SJCRH30 (cell line): Measurements from ENCODE around the gene MEAK7. TPM values are rescaled to one million over a fixed set of nuclear protein-coding genes. Genes with fewer than 3 reads are reported as not detected.

Experiments used
- DNase-seq, 2 experiments: peaks; one replicate each; pipeline ENCODE4 v3.0.0-alpha.2; 2015 to 2020
- H3K27ac ChIP-seq: fragments of 250-450 bp; sonication (Bioruptor Pico); 2 replicates; pipeline ENCODE4 v1.5.1; 2020; ENCODE audit warnings: mild to moderate bottlenecking, moderate library complexity
- H3K27me3 ChIP-seq: fragments of 250-450 bp; sonication (Bioruptor Pico); 2 replicates; pipeline ENCODE4 v1.5.1; 2020; ENCODE audit warnings: mild to moderate bottlenecking, moderate library complexity
- H3K36me3 ChIP-seq: fragments of 250-450 bp; sonication (Bioruptor Pico); 2 replicates; pipeline ENCODE4 v1.5.1; 2020; ENCODE audit warnings: mild to moderate bottlenecking, moderate library complexity
- H3K4me1 ChIP-seq: fragments of 250-450 bp; sonication (Bioruptor Pico); 2 replicates; pipeline ENCODE4 v1.5.1; 2020; ENCODE audit warnings: mild to moderate bottlenecking, moderate library complexity
- H3K4me3 ChIP-seq: fragments of 250-450 bp; sonication (Bioruptor Pico); 2 replicates; pipeline ENCODE4 v1.5.1; 2020; ENCODE audit warnings: mild to moderate bottlenecking, moderate library complexity
- H3K9me3 ChIP-seq: fragments of 250-450 bp; sonication (Bioruptor Pico); replicated peaks from 2 replicates; pipeline ENCODE4 v1.5.1; 2020; ENCODE audit warnings: mild to moderate bottlenecking, moderate library complexity
- total RNA-seq: library from RNA; depleted of rRNA; stranded (reverse); fragments of >200 nt; shearing (Covaris generic); gene quantifications from 2 replicates; pipeline ENCODE4 v1.2.3, GENCODE V29; 2014; rRNA removed

Gene MEAK7
- total RNA-seq, 1 experiment from 2014 or later: 5.1 TPM

DNA sequence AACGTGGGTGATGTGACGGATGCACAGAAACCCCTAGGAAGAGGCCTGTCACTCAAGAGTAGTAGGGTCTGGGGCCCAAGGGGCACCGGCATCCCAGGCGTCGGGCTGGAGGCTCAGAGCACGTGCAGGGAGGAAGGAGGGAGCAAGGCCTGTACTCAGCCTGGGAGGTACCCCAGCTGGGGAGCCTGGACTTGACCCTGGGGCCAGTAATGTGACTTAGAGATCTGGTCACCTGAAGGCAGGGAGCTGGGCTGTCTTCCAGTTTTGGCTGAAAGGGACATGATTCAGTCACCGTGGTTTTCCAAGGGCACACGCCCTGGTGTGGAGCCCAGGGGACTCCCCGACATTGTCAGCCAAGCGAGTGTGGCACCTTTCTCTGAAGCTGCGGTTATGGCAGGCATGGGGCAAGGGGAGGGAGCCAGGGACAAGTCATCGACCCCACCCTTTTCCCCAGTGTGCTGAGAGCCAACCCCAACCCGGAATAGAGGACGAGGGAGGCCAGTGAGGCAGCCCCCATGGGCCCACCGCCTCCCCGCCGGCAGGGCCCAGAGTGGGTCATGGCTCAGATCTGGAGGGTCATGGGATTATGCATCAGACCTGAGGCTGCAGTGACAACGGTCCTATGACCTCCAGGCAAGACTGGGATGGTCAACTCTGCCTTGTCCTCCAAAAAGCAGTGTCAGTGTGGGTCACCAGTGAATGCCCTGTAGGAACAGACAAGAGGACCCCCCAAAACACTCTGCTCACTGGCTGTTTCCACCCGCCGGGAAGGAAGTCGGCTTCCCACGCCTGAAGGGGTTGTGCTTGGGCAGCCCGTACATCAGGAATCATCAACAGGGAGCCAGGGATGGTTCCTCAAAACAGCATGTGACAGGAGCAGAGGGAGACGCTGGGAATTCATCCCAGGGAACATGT, 41.9 kb downstream of the MEAK7 start:
- Histone ChIP-seq H3K9me3 (no peaks in the 10 kb centered on the region), H3K27me3 (no peaks in the 10 kb centered on the region), H3K4me3 (no peak overlapping the region), H3K36me3 (peaks cover 2% of the 10 kb centered on the region; the same call in 1 of the 2 replicates), H3K4me1 (peaks cover 11% of the 10 kb centered on the region), H3K27ac (no peak overlapping the region)
- DNase-seq: no peak

DNA sequence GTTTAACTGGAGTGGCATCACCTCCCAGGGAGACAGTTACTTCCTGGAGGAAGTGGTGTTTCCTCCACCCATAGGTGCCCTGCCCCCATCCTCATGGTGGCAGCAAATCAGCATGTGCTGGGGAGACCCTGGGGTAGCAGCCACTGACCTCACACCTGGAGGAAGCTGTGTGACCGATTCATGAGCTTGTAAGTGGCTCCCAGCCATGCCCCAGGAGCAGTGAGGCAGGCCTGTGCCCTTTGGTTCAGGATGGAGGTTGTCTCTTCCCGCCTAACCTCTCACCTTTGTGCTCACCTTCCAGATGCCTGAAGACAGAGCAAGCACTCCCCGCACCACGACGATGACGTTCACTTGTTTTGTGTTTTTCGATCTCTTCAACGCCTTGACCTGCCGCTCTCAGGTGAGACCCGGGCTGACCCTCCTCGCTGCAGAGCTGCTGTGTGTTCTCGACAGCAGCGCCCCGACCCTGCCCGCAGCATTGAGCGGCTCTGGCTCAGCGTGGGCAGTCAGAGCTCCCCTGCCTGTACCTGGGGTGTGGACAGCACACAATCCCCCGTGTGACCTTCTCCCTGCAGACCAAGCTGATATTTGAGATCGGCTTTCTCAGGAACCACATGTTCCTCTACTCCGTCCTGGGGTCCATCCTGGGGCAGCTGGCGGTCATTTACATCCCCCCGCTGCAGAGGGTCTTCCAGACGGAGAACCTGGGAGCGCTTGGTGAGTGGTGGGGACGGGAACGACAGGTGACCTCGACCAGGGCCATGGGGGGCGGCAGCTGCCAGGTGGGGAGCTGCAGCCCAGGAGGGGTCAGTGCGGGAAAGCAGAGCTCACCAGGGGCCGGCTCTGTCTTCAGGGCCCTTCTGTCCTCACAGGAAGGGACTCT, 42.8 kb downstream of the MEAK7 start:
- DNase-seq: no peak
- Histone ChIP-seq H3K9me3 (no peaks in the 10 kb centered on the region), H3K4me1 (peaks cover 11% of the 10 kb centered on the region)

DNA sequence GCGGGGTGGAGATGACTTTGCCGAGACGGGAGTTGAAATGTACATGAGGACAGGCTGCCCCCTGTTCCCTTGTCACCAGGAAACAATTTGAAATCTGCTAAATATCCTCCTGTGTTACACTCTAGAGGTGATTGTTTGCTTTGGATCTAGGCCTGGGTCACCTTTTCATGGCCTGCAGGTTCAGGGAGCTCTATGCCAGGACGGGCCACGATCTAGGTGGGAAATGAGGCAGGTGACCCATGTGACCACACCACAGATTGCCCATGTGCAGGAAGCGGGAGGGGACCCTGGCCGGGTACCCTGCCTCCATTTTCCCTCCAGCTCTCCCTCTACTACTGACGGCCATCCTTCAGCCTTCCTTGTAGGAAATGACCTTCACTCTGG, 43.4 kb downstream of the MEAK7 start:
- Histone ChIP-seq H3K4me3 (peak overlapping the region; percentile 49), H3K9me3 (no peaks in the 10 kb centered on the region), H3K4me1 (peaks cover 11% of the 10 kb centered on the region), H3K27ac (peak overlapping the region; percentile 79), H3K36me3 (peaks cover 2% of the 10 kb centered on the region; the same call in 1 of the 2 replicates), H3K27me3 (no peaks in the 10 kb centered on the region)
- no peak for DNase-seq

More for the DNA sequence above, 42.8 kb downstream of the MEAK7 start:
- Histone ChIP-seq H3K27me3 (no peaks in the 10 kb centered on the region), H3K36me3 (peaks cover 2% of the 10 kb centered on the region; the same call in 1 of the 2 replicates), H3K27ac (peak overlapping the region; percentile 79; the same call in 1 of the 2 replicates), H3K4me3 (no peak overlapping the region)

DNA sequence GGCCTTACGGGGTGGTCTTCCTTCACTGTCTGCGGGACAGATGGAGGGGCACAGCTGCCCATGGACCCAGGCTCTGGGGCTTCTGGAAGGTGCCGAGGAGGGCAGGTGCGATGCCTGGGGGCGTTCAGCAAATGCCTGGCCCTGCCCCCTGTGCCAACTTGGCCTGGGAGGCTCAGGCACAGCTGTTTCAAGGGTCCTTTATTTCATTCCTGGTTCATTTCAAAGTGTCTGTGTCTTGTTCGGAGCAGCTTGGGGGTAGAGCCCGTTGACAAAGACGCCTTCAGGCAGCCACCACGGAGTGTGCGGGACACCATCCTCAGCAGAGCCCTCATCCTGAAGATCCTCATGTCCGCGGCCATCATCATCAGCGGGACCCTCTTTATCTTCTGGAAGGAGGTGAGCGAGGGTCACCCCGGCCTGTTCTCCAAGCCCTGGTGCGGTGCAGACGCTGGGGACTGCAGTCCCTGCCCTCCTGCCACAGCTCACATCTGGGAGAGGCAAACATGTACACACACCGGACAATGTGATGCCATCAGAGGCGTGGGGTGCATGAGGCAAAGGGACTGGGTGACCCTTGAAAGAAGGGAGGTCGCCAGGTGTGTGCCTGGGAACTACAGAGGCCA, 43.9 kb downstream of the MEAK7 start:
- H3K4me1 ChIP-seq: peaks cover 11% of the 10 kb centered on the region
- H3K27ac ChIP-seq: peak overlapping the region; percentile 79
- peaks cover 2% of the 10 kb centered on the region; the same call in 1 of the 2 replicates for H3K36me3 ChIP-seq
- peak overlapping the region; percentile 49 for H3K4me3 ChIP-seq
- no peaks in the 10 kb centered on the region for H3K9me3 ChIP-seq
- peak in 1 of 2 experiments; percentile 93 for DNase-seq
- no peaks in the 10 kb centered on the region for H3K27me3 ChIP-seq

DNA sequence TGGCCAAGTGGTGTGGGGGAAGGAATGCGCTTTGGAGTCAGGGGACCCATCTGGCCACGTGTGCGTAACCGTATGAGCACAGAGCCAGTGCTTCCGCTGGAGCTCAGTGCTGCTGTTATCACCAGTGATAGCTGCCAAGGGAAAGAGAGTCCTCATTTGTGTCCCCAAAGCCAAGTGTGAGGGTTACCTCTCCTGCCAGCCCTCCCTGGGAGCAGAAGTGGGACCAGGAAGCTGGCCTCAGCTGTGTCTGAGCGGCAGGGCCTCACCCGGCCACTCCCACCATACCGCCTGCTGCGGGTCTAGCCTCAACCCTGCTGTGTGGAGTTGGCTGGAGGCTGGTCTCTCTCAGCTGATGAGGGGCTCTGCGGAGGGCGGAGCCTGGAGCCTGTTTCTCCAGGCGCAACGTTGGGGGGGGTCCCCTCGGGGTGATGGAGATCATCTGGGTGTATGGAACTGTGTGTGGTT, 44.5 kb downstream of the MEAK7 start:
- Histone ChIP-seq H3K9me3 (no peaks in the 10 kb centered on the region), H3K4me3 (peak overlapping the region; percentile 49), H3K36me3 (peaks cover 2% of the 10 kb centered on the region; the same call in 1 of the 2 replicates), H3K27ac (peak overlapping the region; percentile 79), H3K4me1 (peaks cover 11% of the 10 kb centered on the region), H3K27me3 (no peaks in the 10 kb centered on the region)
- peak in 1 of 2 experiments; percentile 93 for DNase-seq

DNA sequence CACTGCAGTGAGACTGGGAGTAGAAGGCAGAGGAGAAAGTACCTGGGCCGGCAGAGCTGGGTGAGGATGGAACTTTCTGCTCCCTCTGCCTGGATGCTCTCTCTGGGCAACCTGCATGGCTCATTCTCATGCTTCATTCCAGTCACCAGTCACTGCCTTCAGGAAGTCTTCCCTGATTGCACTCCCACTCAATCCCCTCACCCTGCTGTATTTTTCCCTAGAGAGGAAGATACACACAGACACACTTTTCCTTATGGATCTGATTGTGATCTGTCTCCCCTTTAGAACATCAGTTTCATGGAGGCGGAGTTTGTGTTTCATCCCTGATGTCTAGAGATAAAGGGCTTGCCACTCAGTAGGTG, 44.9 kb downstream of the MEAK7 start:
- DNase-seq: no peak
- H3K27ac ChIP-seq: peak overlapping the region; percentile 79
- peaks cover 2% of the 10 kb centered on the region; the same call in 1 of the 2 replicates for H3K36me3 ChIP-seq
- no peaks in the 10 kb centered on the region for H3K9me3 ChIP-seq
- H3K4me3 ChIP-seq: peak overlapping the region; percentile 49
- H3K4me1 ChIP-seq: peaks cover 11% of the 10 kb centered on the region
- H3K27me3 ChIP-seq: no peaks in the 10 kb centered on the region

DNA sequence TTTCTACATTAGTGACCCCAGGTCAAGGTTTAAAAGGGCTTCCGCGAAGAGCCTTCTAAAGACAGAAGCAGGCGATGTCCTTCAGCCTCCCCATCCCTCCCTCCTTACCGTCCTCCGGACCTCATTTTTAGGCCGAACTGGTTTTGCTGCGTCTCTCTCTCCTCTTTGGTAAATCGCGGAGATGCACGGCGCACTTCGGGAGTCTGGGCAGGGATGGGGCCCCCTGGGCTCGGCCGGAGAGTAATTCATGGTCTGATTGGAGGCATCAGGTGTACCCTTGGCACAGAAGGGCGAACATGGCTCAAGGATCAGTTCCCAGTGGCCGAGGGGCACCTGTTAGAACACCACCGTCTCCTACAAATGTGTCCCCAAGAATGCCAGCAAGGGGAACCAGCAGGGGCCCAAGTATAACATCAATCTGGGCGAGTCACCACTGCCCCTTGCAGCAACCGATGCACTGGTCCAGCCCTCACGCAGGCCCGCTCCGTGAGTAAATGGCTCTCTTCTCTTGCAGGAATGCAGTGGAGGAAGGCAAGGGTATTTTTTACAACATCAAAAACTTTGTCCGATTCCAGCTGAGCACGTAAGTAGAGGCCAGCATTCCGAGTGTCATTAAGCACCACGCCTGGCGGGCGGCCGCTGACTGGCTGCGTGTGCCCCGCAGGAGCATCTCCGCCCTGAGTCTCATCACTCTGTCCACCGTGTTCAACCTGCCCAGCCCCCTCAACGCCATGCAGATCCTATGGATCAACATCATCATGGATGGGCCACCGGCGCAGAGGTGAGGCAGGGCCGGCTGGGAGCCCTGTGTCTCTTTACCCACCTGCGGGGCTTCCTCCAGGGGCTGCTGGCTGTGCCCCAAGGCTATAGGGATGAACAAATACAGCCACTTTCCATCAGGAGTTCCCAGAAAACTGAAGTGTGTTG, 45.6 kb downstream of the MEAK7 start:
- Histone ChIP-seq H3K27ac (no peak overlapping the region; the same call in 1 of the 2 replicates), H3K27me3 (no peaks in the 10 kb centered on the region), H3K4me3 (no peak overlapping the region), H3K9me3 (no peaks in the 10 kb centered on the region), H3K4me1 (peaks cover 11% of the 10 kb centered on the region), H3K36me3 (peaks cover under 1% of the 10 kb centered on the region; the same call in 1 of the 2 replicates)
- no peak for DNase-seq

DNA sequence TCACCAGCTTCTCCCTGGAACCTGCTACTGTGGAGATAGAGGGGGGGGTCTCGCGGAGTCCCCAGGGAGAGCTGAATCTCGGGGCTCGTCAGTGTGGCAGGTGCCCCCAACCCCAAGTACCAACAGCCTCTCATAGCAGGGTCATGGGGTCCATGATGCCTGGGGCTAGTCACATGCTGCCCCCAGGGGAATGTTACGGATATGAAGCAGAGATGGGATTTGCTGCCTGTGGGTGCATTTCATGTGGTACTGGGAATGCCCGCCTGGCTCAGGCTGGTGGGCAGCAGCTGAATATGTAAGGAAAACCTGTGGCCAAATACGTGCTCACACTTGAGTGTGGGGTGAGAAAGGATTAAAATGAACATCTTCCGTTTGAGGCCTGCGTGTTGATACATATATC, 49.4 kb downstream of the MEAK7 start:
- DNase-seq: no peak
- Histone ChIP-seq H3K4me1 (peaks cover 8% of the 10 kb centered on the region), H3K27ac (no peak overlapping the region), H3K4me3 (no peak overlapping the region), H3K9me3 (no peaks in the 10 kb centered on the region), H3K36me3 (no peaks in the 10 kb centered on the region), H3K27me3 (no peaks in the 10 kb centered on the region)

Other genes with a start within 250 kb of the MEAK7 start
- 0.43 and 0.49 TPM in 2 replicates for gene WFDC1, start 209.8 kb downstream of the MEAK7 start, total RNA-seq
- 5.1 and 6.2 TPM in 2 replicates for gene ATP2C2, start 136.1 kb downstream of the MEAK7 start, total RNA-seq
- gene COTL1, start 113.4 kb upstream of the MEAK7 start, total RNA-seq: 24.8 and 25.8 TPM in 2 replicates
- 9.5 and 10.1 TPM in 2 replicates for gene KLHL36, start 143.9 kb upstream of the MEAK7 start, total RNA-seq
- 66.2 and 68.3 TPM in 2 replicates for gene USP10, start 195.3 kb upstream of the MEAK7 start, total RNA-seq